Activated CD4-positive, alpha-beta T cell treated with anti-CD3 and anti-CD28 coated beads for 24 hours (primary cell): Measurements from ENCODE around the gene DENND2A.
"Not testable (repeated sequence)": the region's sequence is repeated elsewhere in the genome, so short reads cannot be mapped to it uniquely, and the experiment has no call there.

Source experiments
- DNase-seq, 2 donors: peaks; one replicate each; pipeline ENCODE4 v3.0.0-alpha.2; 2020; ENCODE audit warnings: low read depth in 2 of 2

DENND2A gene

DNA sequence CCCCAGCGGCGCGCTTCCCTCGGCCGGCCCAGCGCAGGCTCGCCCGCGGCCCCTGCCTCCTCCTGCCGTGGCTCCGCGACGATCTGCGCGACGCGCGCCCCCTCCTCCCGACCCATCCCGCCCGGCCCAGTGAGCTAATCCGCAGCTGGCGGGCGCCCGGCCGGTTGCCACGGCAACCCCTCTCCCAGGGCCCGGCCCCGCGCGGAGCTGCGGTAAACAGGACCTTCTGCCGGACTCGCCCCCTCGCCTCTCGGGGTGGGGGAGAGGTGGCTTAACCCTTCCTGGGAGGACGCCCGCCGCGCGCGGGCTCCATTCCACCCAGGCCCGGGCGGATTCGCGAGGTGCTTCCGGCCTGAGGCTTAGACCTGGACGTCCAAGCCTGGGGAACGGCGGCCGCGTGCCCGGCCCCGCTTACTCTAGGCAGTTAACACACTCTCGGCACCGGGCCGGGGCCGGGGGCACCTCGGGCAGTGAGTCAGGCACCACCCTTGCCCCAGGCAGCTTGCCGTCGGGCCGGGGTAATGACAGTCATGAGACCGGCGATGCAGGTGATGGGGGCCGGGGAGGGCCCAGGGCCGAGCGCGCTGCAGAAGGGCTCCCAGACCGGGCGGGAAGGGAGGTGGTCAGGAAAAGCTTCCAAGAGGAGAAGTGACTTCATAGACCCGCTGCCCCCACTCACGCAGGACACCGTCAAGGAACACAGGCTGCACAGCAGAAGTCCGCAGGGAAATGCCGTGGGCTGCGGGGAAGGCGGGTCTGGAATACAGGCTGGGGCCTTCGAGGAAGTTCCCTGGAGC, at the start of gene DENND2A:
Gene DENND2A, minus strand, starts transcription at position 87 of the 797 bp plus-strand sequence. CDS start 38,416 bp downstream, outside the sequence.
- DNase-seq, result no peak

DNA sequence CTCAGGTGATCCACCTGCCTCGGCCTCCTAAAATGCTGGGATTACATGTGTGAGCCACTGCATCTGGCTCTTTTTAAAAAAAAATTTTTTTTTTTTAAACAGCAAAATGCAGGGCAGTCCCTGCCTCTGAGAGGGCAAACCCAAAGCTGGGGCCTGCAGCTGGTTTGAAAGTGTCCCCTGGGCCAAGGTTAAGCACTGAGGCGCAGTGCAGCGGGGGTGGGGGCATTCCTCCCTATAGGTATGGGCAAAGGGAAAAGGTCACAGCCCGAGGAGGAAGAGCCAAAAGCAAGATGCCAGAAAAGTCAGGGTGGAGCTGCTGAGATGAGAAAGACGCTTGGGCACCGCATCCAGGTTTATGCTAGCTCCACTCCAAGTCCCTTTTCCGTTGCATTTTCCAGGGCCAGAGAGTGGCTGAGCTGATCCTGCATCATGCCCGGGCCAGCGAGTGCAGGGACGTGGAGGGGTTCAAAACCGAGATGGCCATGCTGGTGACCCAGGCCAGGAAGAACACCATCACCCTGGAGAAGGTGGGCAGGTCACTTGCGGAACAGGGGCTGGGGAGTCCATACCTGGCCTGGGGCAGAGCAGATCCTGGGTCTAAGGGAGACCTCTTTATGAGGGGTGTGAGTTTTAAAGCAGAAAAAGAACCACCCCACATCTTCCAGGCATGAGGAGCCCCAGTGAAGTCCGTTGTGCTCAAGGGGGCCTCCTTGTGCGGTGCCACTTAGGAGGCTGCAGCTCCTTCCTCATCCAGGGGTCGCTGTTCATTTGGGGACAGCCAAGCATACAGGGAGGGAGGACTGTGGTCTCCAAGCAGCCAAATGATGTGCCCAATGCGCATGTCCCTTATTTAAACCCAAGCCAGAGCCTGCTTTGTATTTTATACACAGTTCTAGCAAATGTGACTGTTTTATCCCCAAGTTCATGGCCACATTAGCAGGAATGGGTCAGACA, 48.9 kb upstream of the DENND2A start:
- DNase-seq, result no peak

- DNase-seq, result no peak
Observed at GRCh38 chr7:140688341-140688740, 47.7 kb upstream of the DENND2A start.

DNA sequence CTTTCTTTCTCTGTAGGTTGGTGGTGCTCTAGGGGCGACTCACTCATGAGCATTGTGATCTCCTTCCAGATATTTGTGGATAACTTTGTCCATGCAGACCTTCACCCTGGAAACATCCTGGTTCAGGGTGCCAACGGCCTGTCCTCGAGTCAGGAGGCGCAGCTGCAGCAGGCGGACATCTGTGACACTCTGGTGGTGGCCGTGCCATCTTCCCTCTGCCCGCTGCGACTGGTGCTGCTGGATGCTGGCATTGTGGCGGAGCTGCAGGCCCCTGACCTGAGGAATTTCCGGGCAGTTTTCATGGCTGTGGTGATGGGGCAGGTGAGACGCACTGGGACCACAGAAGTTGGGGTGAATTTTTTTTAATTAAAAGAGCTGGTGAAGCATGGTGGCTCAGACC, 46.3 kb upstream of the DENND2A start:
- no peak for DNase-seq

GRCh38 chr7:140685407-140686087, 44.9 kb upstream of the DENND2A start:
- no peak for DNase-seq

DNA sequence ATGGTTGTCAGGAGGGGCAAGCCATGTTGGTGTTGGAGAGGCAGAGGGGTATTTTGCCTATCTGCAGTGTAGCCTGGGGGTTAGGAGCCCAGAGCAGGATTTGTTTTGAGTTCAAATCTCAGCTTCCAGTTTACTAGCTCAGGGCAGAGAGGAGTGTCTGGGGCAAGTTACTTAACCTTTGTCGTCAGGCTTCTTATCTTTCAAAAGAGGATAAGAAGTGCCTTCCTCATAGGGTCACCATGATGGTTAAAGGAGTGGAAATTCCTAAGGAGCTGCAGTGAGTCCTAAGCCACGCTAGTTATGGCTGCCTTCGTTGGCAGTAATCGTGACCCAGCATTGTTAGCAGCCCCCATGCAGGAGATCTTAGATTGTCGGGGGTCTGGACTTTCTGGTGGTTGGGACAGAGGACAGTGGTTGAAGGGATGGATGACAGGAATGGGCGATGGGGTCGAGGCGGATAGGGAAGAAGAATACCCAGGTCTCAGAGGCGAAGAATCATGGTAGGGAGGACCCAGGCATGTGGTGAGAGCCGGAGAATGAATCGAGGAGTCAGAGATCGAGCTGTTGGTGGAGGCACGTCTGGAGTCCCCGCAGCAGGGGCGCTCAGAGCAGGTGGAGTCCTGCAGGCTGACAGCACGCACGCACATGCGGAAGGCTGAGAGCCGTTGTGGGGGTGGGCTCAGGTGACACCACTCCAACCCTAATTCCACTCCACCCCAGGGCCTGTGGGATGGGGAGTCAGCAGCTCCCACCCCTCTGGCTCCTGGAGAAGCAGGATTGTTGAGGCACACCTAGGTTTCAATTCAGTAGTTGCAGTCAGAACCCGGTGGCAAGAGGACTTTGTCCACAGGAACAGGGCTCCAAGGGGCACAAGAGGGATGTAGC, 43.7 kb upstream of the DENND2A start:
- DNase-seq, result no peak

GRCh38 chr7:140683657-140684056, 43.0 kb upstream of the DENND2A start:
- no peak for DNase-seq

GRCh38 chr7:140681766-140682165, 41.2 kb upstream of the DENND2A start:
- no peak for DNase-seq

DNA sequence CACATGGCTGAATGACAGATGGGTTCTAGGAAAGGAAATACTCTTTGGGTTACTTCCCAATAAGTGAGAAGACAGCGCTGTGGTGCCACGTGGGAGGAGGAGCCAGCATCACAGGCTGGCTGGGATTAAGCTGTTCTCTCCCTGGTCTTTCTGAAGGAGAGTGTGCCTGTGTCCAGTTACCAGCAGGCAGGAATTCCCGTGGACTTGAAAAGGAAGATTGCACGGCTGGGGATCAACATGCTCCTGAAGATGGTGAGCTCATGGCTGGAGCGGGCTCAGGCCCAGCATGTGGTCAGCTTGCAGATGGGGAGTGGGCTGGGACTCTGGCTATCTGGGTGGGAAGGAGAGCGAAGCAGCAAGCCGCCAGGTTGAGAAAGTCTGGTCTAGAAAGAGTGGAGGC, 40.3 kb upstream of the DENND2A start:
- DNase-seq, result no peak

- no peak for DNase-seq
Observed at GRCh38 chr7:140679186-140679585, 38.6 kb upstream of the DENND2A start.

- DNase-seq, result no peak
Observed at GRCh38 chr7:140678816-140679130, 38.2 kb upstream of the DENND2A start.

DNA sequence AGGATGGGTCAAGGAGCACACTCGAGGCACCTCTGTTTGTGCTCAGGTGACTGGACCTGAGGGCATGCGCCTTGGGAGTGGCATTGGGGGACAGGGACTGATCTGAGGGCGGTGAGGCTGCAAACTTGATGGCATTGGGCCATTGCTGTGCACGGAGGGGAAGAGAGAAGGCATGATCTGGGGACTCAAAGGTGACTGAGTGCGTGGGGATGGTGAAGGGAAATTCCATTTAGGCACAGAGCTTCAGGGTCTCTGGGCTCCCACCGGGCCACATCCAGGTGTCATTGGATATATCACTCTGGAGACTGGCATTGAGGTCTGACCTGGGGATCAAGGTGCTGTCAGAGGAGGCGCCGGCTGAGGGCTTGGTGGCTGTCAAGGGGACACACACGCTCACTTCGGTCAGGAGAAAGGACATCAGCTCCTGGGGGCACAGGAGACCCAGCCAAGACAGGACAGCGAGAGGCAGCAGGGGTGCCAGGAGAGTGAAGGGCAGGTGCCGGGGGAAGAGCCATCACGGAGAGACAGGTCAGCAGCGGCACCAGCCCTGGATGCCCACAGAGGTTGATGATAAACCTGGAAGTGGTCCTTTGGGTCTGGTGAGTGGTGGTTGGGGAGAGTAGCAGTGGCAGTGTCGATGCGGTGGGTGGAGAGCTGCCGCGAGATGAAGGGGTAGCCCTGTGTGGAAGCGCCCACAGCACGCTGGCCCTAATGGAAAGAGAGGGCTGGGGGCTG, 37.6 kb upstream of the DENND2A start:
- no peak for DNase-seq

DNA sequence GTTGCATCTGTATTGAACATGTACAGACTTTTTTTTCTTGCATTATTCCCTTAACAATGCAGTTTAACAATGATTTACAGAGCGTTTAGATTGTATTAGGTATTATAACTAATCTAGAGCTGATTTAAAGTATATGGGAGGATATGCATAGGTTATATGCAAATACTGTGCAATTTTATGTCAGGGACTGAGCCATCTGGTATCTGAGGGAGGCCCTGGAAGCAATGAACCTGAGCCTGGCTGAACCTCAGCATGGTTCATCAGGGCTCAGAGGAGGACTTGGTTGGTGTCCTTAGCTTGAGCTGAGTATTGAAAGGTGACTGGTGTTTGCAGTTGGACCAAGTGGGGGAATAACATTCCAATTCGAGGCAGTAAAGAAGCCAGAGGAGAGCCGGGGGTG, 36.9 kb upstream of the DENND2A start:
- no peak for DNase-seq

- not testable (repeated sequence) for DNase-seq
Observed at GRCh38 chr7:140676956-140677355, 36.3 kb upstream of the DENND2A start.

DNA sequence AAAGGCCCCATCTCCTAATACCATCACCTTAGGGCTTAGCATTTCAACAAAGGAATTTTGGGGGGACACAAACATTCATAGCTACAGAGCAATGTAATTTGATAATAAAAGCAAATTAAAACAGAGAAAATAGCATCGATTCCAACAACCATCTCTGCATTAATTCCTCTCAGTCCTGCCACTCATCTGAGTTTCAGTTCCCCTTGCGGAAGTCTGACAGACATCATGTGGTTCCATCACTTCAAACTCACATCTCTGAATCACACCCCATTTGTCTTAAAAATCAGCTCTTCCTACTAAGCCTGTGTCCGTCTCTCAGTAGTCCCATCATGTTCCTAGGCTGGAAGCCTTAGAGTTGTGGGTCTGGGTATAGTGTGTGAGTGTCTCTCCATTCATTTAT, 35.7 kb upstream of the DENND2A start:
- DNase-seq, result no peak

DNA sequence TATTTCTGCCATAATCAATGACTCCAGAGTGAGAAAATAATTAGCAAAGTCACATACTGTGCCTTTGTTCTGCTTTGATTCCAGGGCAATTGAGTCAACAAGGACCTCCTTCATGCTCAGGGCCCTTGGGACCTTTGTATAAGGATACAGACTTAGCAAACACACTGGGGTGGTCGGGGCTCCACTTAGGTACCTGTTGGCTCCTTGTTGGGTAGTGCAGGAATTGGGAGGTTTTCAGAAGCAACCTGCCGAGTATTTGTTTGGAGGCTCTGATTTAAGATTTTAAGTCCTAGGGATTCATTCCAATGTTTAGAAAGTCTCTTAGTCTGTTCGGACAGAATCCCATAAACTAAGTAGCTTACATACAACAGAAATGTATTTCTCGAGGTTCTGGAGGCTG, 35.1 kb upstream of the DENND2A start:
- DNase-seq, result no peak

DNA sequence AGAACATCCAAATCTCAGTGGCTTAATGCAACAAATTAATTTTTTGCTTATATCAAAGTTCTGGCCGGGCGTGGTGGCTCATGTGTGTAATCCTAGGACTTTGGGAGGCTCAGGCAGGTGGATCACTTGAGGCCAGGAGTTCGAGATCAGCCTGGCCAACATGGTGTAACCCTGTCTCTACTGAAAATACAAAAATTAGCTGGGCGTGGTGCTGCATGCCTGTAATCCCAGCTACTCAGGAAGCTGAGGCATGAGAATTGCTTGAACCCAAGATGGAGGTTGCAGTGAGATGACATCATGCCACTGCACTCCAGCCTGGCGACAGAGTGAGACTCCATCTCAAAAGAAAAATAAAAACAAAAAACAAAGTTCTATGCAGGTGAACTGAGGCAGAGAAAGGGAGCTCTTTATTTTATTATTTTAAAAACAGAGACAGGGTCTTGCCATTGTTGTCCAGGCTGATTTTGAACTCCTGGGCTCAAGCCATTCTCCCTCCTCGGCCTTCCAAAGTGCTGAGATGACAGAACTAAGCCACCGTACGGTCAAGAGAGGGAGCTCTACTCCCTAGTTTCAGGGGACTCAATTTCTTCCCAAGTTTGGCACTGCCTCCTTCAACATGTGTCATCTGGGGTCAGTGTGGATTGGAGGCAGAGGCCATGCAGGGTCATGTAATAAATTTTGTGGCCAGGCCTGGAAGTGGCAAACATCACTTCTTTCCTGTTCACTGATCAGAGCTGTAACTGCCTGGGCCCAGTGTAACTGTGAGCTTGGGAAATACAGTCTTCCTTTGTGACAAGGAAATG, 34.5 kb upstream of the DENND2A start:
- DNase-seq, result no peak

DNA sequence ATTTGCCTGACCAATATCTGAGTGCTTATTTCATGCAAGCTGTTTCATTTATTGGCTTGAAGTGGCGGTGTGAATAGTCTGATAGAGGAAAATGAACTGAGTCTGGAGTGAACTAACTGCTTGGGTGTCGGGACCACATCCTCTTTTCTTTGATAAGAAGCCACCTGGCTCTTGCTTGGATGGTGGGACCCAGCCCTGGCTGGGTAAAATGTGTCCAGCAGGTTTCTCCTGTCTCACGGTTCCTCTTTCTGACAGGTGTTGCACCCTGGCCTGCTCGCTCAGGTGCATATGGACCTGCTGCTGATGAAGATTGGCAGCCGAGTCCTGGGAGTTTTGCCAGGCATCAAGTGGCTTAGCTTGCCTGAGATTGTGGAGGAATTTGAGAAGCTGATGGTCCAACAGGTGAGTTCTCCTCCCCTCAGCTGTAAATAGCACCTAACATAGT, 33.8 kb upstream of the DENND2A start:
- DNase-seq, result no peak

DNA sequence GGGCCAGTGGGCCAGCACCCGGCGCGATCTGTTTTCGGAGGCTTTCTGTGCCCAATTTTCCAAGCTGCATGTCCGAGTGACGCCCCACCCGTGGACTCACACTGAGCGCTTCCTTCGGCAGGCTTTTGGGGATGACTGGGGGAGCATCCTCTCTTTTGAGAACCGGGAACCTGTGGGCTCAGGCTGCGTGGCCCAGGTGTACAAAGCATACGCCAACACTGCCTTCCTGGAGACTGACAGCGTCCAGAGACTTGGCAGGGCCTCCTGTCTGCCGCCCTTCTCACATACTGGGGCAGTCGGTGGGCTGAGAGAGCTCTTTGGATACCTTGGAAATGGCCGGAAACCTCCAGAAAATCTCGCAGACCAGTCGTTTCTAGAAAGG, 33.2 kb upstream of the DENND2A start:
- no peak for DNase-seq
